Endothelial cell of umbilical vein (primary cell): ENCODE data around the gene CLSTN1. TPM values are rescaled to one million over a fixed set of nuclear protein-coding genes. Genes with fewer than 3 reads are reported as not detected.

Source experiments
- BruUV-seq: library from RNA; stranded (reverse); fragments of 400-500 nt; replicated peaks from 2 replicates; lab custom pipeline; 2021; lab: Mats Ljungman, UMichigan
- CTCF ChIA-PET: fragments of 300-600, 350-600 bp; sonication (Branson Sonifier 250); formaldehyde crosslinking; loops from one replicate; lab custom pipeline; 2021; ENCODE audit warnings: antibody characterized with exemption, inconsistent platforms; lab: Charles Lee
- POLR2A ChIA-PET: fragments of 300-600, 350-600 bp; sonication (Branson Sonifier 250); formaldehyde crosslinking; loops from one replicate; lab custom pipeline; 2021; ENCODE audit warnings: antibody characterized with exemption, inconsistent platforms; lab: Charles Lee
- DNase-seq: peaks from one replicate; pipeline ENCODE4 v3.0.0-alpha.2; 2011; ENCODE audit warnings: low read depth, low spot score
- FAIRE-seq: peaks from 2 replicates; lab custom pipeline; 2011; peaks lifted over from hg19 to GRCh38; lab: Jason Lieb, UNC
- H2AFZ ChIP-seq: 2 replicates; pipeline ENCODE4 v1.6.0; 2012; ENCODE audit warnings: low read depth, low read length, control low read depth, inconsistent platforms
- H3K27ac ChIP-seq: 2 replicates; pipeline ENCODE4 v1.5.1; 2011; ENCODE audit warnings: low read depth, mild to moderate bottlenecking, control low read depth, low read length, moderate library complexity; ENCODE audit not compliant: insufficient read depth
- H3K27me3 ChIP-seq, 2 experiments: 2 replicates each; pipeline versions ENCODE4 v1.6.0 to v1.6.1; 2011; ENCODE audit warnings: low read length in 2 of 2, mixed read lengths in 1 of 2; ENCODE audit not compliant: control insufficient read depth in 2 of 2, insufficient read depth in 2 of 2
- H3K36me3 ChIP-seq, 2 experiments: 2 replicates in 1 of 2; 3 replicates in 1 of 2; pipeline ENCODE4 v1.5.1; 2011; ENCODE audit warnings: low read length in 2 of 2, mild to moderate bottlenecking in 1 of 2, moderate library complexity in 1 of 2; ENCODE audit not compliant: control insufficient read depth in 2 of 2, insufficient read depth in 2 of 2; ENCODE audit errors: extremely low read depth in 1 of 2
- H3K4me1 ChIP-seq: 3 replicates; pipeline ENCODE4 v1.5.1; 2011; ENCODE audit warnings: mild to moderate bottlenecking, low read length; ENCODE audit not compliant: control insufficient read depth, insufficient read depth; ENCODE audit errors: extremely low read depth
- H3K4me2 ChIP-seq: 2 replicates; pipeline ENCODE4 v1.6.1; 2011; ENCODE audit warnings: low read length, control low read depth, mixed read lengths; ENCODE audit not compliant: insufficient read depth
- H3K4me3 ChIP-seq, 3 experiments: fragments of 200-600 bp in 1 of 3; sonication (generic), shearing (Covaris generic) in 1 of 3; replicated peaks in 1 of 3; 2 replicates each; pipeline ENCODE4 v1.5.1; 2011 to 2016; ENCODE audit warnings: control low read depth in 3 of 3, low read length in 3 of 3, mild to moderate bottlenecking in 2 of 3, inconsistent platforms in 1 of 3, low read depth in 1 of 3, moderate library complexity in 1 of 3; ENCODE audit not compliant: insufficient read depth in 1 of 3
- H3K79me2 ChIP-seq: 2 replicates; pipeline ENCODE4 v1.6.0; 2012; ENCODE audit warnings: low read length, inconsistent platforms; ENCODE audit not compliant: control insufficient read depth, insufficient read depth
- H3K9ac ChIP-seq: replicated peaks from 2 replicates; pipeline ENCODE3; 2011; ENCODE audit warnings: low read length, control low read depth; ENCODE audit not compliant: insufficient read depth; ENCODE audit errors: extremely low read depth
- H3K9me1 ChIP-seq: replicated peaks from 3 replicates; pipeline ENCODE4 v1.6.0; 2011; ENCODE audit warnings: mild to moderate bottlenecking, low read length; ENCODE audit not compliant: control insufficient read depth, insufficient read depth; ENCODE audit errors: extremely low read depth
- H3K9me3 ChIP-seq: replicated peaks from 2 replicates; pipeline ENCODE4 v1.5.1; 2012; ENCODE audit warnings: low read length, inconsistent platforms; ENCODE audit not compliant: control insufficient read depth, insufficient read depth
- H4K20me1 ChIP-seq: replicated peaks from 2 replicates; pipeline ENCODE3; 2011; ENCODE audit warnings: mild to moderate bottlenecking, low read length; ENCODE audit not compliant: control insufficient read depth, insufficient read depth; ENCODE audit errors: extremely low read depth
- EZH2 ChIP-seq: IDR thresholded peaks from 2 replicates; pipeline ENCODE4 v1.6.1; 2012; ENCODE audit warnings: borderline replicate concordance, low read depth, mild to moderate bottlenecking, moderate library complexity, low read length, inconsistent platforms; ENCODE audit not compliant: severe bottlenecking
- FOS ChIP-seq: IDR thresholded peaks from 2 replicates; pipeline ENCODE4 v1.6.1; 2011; ENCODE audit warnings: mild to moderate bottlenecking, low read length, moderate library complexity, borderline replicate concordance; ENCODE audit not compliant: insufficient read depth
- GATA2 ChIP-seq: IDR thresholded peaks from 2 replicates; pipeline ENCODE4 v1.7.0; 2011; ENCODE audit warnings: low read depth, mild to moderate bottlenecking, moderate library complexity, mixed read lengths, low read length; ENCODE audit not compliant: insufficient read length, insufficient read depth
- JUN ChIP-seq: IDR thresholded peaks from 2 replicates; pipeline ENCODE4 v1.6.1; 2011; ENCODE audit warnings: borderline replicate concordance, low read depth; ENCODE audit not compliant: insufficient read length, insufficient read depth
- MAX ChIP-seq: IDR thresholded peaks from 2 replicates; pipeline ENCODE4 v1.6.1; 2011; ENCODE audit not compliant: insufficient read depth, insufficient read length
- MYC ChIP-seq: IDR thresholded peaks from one replicate; pipeline ENCODE4 v1.6.1; 2011; ENCODE audit warnings: mild to moderate bottlenecking, low read depth, low read length
- POLR2A ChIP-seq: IDR thresholded peaks from 2 replicates; pipeline ENCODE4 v1.6.1; 2012; ENCODE audit warnings: low read depth, mild to moderate bottlenecking, control low read depth, low read length
- POLR2AphosphoS5 ChIP-seq: IDR thresholded peaks from 2 replicates; pipeline ENCODE4 v1.6.1; 2012; ENCODE audit warnings: low read depth, mild to moderate bottlenecking, control low read depth, low read length, moderate library complexity; ENCODE audit not compliant: insufficient read depth
- dilution Hi-C: fragments of 300-500 bp; cut with MboI; formaldehyde crosslinking; loops from one replicate; pipeline ENCODE4 v1.15.0; 2019; ENCODE audit warnings: low sequenced_read_pairs; ENCODE audit not compliant: extremely low pct_ligation_motif_present
- intact Hi-C: fragments of 100-400 bp; cut with micrococcal nuclease; formaldehyde crosslinking; loops from one replicate; pipeline ENCODE4 v1.10.0; 2022
- polyA plus RNA-seq, 4 experiments: library from polyadenylated mRNA; depleted of rRNA in 3 of 4; stranded (reverse) in 3 of 4; unstranded in 1 of 4; fragments of >200 nt; gene quantifications; 2 replicates each; pipeline versions ENCODE4 v1.2.1 to v1.2.3, GENCODE V29; 2011 to 2012; ENCODE audit warnings: missing spikeins in 1 of 4
- total RNA-seq: library from RNA; stranded (reverse); gene quantifications from 2 replicates; pipeline ENCODE4 v1.2.3, GENCODE V29; 2021
- TF ChIP-seq, protein P1 (sequence below), 2 donors: IDR thresholded peaks; 1 replicate in 1 of 2; 2 replicates in 1 of 2; pipeline ENCODE4 v1.5.1; 2011; ENCODE audit warnings: low read length in 2 of 2, mild to moderate bottlenecking in 2 of 2, moderate library complexity in 2 of 2, control low read depth in 1 of 2, inconsistent platforms in 1 of 2, low read depth in 1 of 2; ENCODE audit not compliant: insufficient read depth in 1 of 2; ENCODE audit errors: extremely low read depth in 1 of 2

CLSTN1 gene
- total and polyA plus RNA-seq, 2 donors (not counting 3 experiments of a cell fraction or from before 2014, with no cell fraction given), result 49.1 to 130 TPM

DNA sequence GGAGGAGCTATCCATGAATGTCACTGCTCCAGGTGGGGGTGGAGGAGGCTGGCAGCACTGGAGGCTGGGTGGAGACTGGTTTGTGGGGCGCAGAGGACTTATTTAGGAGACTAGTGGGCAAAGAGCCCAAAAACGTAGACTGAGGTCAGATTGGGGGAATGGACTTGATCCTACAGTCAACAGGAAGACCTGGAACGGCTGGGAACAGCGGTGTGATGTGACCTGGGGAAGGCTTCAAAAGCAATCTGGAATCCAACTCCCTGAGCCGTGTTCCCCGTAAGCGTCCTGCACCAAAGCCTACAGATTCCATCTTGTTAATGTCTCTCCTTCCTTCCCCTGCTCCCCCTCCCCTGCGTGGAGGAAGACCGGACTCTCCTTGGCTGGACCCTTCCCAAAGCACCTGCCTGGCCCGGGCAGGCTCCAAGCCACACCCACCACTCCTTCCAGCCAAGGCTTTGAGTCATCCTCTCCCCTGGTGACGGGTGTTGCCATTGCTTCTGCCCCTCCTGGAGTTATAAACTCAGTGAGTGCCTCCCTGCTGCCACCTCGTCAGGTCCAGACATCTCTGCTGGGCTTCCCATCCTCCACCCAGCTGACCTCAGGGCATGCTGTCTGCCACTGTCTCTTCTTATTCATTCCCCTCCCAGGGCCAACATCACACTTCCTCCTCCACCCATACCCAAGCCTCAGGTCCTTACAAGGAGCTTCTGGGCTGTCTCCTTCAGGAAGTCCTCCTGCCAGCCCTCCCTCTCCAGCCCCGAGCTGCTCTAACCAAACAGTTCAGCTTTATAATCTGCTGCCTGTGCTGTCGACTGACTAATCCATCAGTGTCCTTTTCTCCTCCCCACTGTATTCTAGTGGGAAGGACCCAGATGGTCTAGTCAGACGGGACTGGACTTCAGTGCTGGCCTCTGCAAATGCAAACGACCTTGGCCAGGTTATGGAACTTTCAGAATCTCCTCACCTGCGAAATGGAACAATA is 1.6 kb upstream of the CLSTN1 start:
- TF ChIP-seq POLR2AphosphoS5, result no peak
- no peak for TF ChIP-seq MYC
- no peak for TF ChIP-seq POLR2A
- TF ChIP-seq, protein P1, sequence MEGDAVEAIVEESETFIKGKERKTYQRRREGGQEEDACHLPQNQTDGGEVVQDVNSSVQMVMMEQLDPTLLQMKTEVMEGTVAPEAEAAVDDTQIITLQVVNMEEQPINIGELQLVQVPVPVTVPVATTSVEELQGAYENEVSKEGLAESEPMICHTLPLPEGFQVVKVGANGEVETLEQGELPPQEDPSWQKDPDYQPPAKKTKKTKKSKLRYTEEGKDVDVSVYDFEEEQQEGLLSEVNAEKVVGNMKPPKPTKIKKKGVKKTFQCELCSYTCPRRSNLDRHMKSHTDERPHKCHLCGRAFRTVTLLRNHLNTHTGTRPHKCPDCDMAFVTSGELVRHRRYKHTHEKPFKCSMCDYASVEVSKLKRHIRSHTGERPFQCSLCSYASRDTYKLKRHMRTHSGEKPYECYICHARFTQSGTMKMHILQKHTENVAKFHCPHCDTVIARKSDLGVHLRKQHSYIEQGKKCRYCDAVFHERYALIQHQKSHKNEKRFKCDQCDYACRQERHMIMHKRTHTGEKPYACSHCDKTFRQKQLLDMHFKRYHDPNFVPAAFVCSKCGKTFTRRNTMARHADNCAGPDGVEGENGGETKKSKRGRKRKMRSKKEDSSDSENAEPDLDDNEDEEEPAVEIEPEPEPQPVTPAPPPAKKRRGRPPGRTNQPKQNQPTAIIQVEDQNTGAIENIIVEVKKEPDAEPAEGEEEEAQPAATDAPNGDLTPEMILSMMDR (IDR thresholded peaks at IDR 0.05; ENCODE audit: extremely low read depth in 1 of 2, insufficient read depth in 1 of 2, low read depth in 1 of 2, low read length in 2 of 2), result no peak
- no peak for TF ChIP-seq MAX
- no peak for TF ChIP-seq EZH2
- TF ChIP-seq JUN, result no peak
- TF ChIP-seq GATA2, result no peak
- no peak for TF ChIP-seq FOS
- Histone ChIP-seq H3K27me3 (no peaks in the 10 kb centered on the region), H4K20me1 (no peaks in the 10 kb centered on the region), H3K9ac (no peak overlapping the region), H3K9me3 (no peaks in the 10 kb centered on the region), H2AFZ (peak overlapping the region; percentile 0), H3K36me3 (no peaks in the 10 kb centered on the region), H3K4me3 (no peak overlapping the region), H3K9me1 (no peaks in the 10 kb centered on the region), H3K79me2 (peaks cover 26% of the 10 kb centered on the region), H3K4me2 (no peak overlapping the region), H3K4me1 (peaks cover 18% of the 10 kb centered on the region), H3K27ac (no peak overlapping the region)
- dilution Hi-C loops, result no loop called here
- BruUV-seq, result no TSS peak
- peak; percentile 55 for DNase-seq
- FAIRE-seq, result peak; percentile 67
- intact Hi-C loops, result loop anchor here (2.0 kb wide), 1 partner anchor 41 kb away; no protein-coding TSS in a partner anchor
- ChIA-PET CTCF (interaction anchor here (1.2 to 1.4 kb wide), 2 partner anchors 12 to 43 kb away, joined by 4 read pairs; no protein-coding TSS in a partner anchor), POLR2A (no interaction called here)
